Measurements from ENCODE around the gene CLCA2. TPM values are rescaled to one million over a fixed set of nuclear protein-coding genes. Genes with fewer than 3 reads are reported as not detected.

CLCA2 gene
- total RNA-seq, 1 donor from 2014 or later, result 0.11 TPM

- Mint-ChIP-seq H3K36me3 (no peaks in the 10 kb centered on the region), H3K27me3 (ENCODE audit: low read depth) (peaks cover 28% of the 10 kb centered on the region), H3K9me3 (no peaks in the 10 kb centered on the region), H3K4me1 (peaks cover 6% of the 10 kb centered on the region), H3K27ac (no peak overlapping the region), H3K4me3 (no peak overlapping the region)
- TF ChIP-seq, protein P1, sequence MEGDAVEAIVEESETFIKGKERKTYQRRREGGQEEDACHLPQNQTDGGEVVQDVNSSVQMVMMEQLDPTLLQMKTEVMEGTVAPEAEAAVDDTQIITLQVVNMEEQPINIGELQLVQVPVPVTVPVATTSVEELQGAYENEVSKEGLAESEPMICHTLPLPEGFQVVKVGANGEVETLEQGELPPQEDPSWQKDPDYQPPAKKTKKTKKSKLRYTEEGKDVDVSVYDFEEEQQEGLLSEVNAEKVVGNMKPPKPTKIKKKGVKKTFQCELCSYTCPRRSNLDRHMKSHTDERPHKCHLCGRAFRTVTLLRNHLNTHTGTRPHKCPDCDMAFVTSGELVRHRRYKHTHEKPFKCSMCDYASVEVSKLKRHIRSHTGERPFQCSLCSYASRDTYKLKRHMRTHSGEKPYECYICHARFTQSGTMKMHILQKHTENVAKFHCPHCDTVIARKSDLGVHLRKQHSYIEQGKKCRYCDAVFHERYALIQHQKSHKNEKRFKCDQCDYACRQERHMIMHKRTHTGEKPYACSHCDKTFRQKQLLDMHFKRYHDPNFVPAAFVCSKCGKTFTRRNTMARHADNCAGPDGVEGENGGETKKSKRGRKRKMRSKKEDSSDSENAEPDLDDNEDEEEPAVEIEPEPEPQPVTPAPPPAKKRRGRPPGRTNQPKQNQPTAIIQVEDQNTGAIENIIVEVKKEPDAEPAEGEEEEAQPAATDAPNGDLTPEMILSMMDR (IDR thresholded peaks at IDR 0.05; ENCODE audit: unreplicated experiment), result no peak
- DNase-seq (ENCODE audit: low spot score in 2 of 2, unreplicated experiment in 2 of 2), result no peak
These were observed 18.0 kb downstream of the CLCA2 start for GRCh38 chr1:86441997-86442396.

- TF ChIP-seq, protein P1 (IDR thresholded peaks at IDR 0.05; ENCODE audit: unreplicated experiment), result no peak
- no peak for DNase-seq (ENCODE audit: low spot score in 2 of 2, unreplicated experiment in 2 of 2)
- Mint-ChIP-seq H3K4me3 (no peak overlapping the region), H3K4me1 (peaks cover 6% of the 10 kb centered on the region), H3K27me3 (ENCODE audit: low read depth) (no peaks in the 10 kb centered on the region), H3K27ac (no peak overlapping the region), H3K9me3 (no peaks in the 10 kb centered on the region), H3K36me3 (no peaks in the 10 kb centered on the region)
These were observed 21.9 kb downstream of the CLCA2 start for GRCh38 chr1:86445919-86446318.

DNA sequence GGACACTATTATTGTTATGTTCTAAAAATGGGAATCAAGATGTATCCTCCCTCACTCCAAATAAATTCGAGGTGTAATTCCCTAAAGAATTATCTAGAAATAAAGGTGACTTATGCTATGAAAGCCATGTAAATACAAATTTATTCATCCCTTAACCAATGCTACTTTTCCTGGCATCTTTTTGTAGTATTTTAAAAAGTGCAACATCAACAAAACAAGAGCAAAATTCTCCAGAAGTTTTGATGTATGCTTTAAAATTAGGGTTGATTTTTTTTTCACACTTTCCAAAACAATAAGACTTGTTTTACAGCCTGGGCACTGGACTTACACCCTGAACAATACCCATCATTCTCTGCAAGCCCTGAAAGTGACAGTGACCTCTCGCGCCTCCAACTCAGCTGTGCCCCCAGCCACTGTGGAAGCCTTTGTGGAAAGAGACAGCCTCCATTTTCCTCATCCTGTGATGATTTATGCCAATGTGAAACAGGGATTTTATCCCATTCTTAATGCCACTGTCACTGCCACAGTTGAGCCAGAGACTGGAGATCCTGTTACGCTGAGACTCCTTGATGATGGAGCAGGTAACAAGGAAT is 23.3 kb downstream of the CLCA2 start:
- Mint-ChIP-seq H3K27ac (no peak overlapping the region), H3K36me3 (no peaks in the 10 kb centered on the region), H3K9me3 (no peaks in the 10 kb centered on the region), H3K4me3 (no peak overlapping the region), H3K4me1 (peaks cover 6% of the 10 kb centered on the region), H3K27me3 (ENCODE audit: low read depth) (no peaks in the 10 kb centered on the region)
- TF ChIP-seq, protein P1 (IDR thresholded peaks at IDR 0.05; ENCODE audit: unreplicated experiment), result no peak
- DNase-seq (ENCODE audit: low spot score in 2 of 2, unreplicated experiment in 2 of 2), result no peak

GRCh38 chr1:86448670-86449069 is 24.7 kb downstream of the CLCA2 start:
- DNase-seq (ENCODE audit: low spot score in 2 of 2, unreplicated experiment in 2 of 2), result no peak
- TF ChIP-seq, protein P1 (IDR thresholded peaks at IDR 0.05; ENCODE audit: unreplicated experiment), result no peak
- H3K4me3 Mint-ChIP-seq, result no peak overlapping the region
- H3K27ac Mint-ChIP-seq, result no peak overlapping the region
- H3K9me3 Mint-ChIP-seq, result no peaks in the 10 kb centered on the region
- no peaks in the 10 kb centered on the region for H3K27me3 Mint-ChIP-seq (ENCODE audit: low read depth)
- peaks cover 6% of the 10 kb centered on the region for H3K4me1 Mint-ChIP-seq
- no peaks in the 10 kb centered on the region for H3K36me3 Mint-ChIP-seq

DNA sequence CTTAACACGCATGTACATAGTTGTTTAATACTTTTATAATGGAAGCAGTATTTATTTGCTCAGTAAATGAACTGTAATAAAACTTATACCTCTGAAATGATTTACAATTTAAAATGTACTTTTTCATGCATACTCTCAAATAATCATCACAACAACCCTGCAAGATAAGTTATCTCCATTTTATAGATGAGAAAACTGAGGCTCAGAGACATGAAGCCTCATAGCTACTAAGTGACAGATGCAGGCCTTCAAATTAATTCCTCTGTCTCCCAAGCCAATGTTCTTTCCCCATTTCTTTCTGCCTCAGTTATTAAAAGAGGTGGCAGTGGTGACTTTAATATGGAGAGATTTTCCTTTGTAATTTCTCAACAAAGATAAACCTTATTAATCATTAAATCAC is 25.1 kb downstream of the CLCA2 start:
- TF ChIP-seq, protein P1 (IDR thresholded peaks at IDR 0.05; ENCODE audit: unreplicated experiment), result no peak
- DNase-seq (ENCODE audit: low spot score in 2 of 2, unreplicated experiment in 2 of 2), result no peak
- Mint-ChIP-seq H3K27me3 (ENCODE audit: low read depth) (no peaks in the 10 kb centered on the region), H3K27ac (no peak overlapping the region), H3K36me3 (no peaks in the 10 kb centered on the region), H3K4me3 (no peak overlapping the region), H3K4me1 (peaks cover 6% of the 10 kb centered on the region), H3K9me3 (no peaks in the 10 kb centered on the region)

GRCh38 chr1:86450847-86451246 is 26.9 kb downstream of the CLCA2 start:
- Mint-ChIP-seq H3K27ac (no peak overlapping the region), H3K36me3 (no peaks in the 10 kb centered on the region), H3K4me3 (no peak overlapping the region), H3K4me1 (peaks cover 5% of the 10 kb centered on the region), H3K9me3 (no peaks in the 10 kb centered on the region), H3K27me3 (ENCODE audit: low read depth) (no peaks in the 10 kb centered on the region)
- DNase-seq (ENCODE audit: low spot score in 2 of 2, unreplicated experiment in 2 of 2), result no peak
- TF ChIP-seq, protein P1 (IDR thresholded peaks at IDR 0.05; ENCODE audit: unreplicated experiment), result no peak

Data from mesothelial cell of epicardium (in vitro differentiated cells).